H1 (cell line): ENCODE measurements around the gene ENTREP3.

Experiments
- ATF2 ChIP-seq: IDR thresholded peaks from 2 replicates; pipeline ENCODE4 v1.6.1; 2012; ENCODE audit warnings: low read length, inconsistent platforms
- BACH1 ChIP-seq: IDR thresholded peaks from 2 replicates; pipeline ENCODE4 v1.6.1; 2012; ENCODE audit warnings: low read length, improper control_type of control experiment
- CHD2 ChIP-seq: IDR thresholded peaks from 2 replicates; pipeline ENCODE4 v1.6.1; 2012; ENCODE audit warnings: low read length, improper control_type of control experiment
- CTCF ChIP-seq, 3 experiments: IDR thresholded peaks; 1 replicate in 2 of 3; 2 replicates in 1 of 3; pipeline versions ENCODE4 v1.5.1 to v1.6.1; 2011; ENCODE audit warnings: low read length in 3 of 3, mild to moderate bottlenecking in 3 of 3, inconsistent platforms in 2 of 3, low read depth in 1 of 3, moderate library complexity in 1 of 3; ENCODE audit not compliant: insufficient read depth in 1 of 3; ENCODE audit errors: control extremely low read depth in 1 of 3
- EZH2 ChIP-seq: fragments of 200-600 bp; sonication (generic); IDR thresholded peaks from 2 replicates; pipeline ENCODE4 v1.7.1; 2012; ENCODE audit warnings: low read depth, mild to moderate bottlenecking, moderate library complexity, low read length, inconsistent platforms; ENCODE audit not compliant: severe bottlenecking
- HDAC2 ChIP-seq, 2 experiments: fragments of 300-600 bp in 1 of 2; sonication (generic) in 1 of 2; IDR thresholded peaks; 2 replicates each; pipeline ENCODE4 v1.6.1; 2011 to 2012; ENCODE audit warnings: low read depth in 2 of 2, low read length in 2 of 2, mild to moderate bottlenecking in 2 of 2, moderate library complexity in 2 of 2, borderline replicate concordance in 1 of 2, inconsistent platforms in 1 of 2
- HDAC6 ChIP-seq: IDR thresholded peaks from one replicate; pipeline ENCODE4 v1.7.1; 2012; ENCODE audit warnings: low read depth, mild to moderate bottlenecking, inconsistent platforms, low read length, moderate library complexity
- KDM1A ChIP-seq: fragments of 200-600, 300-600 bp; sonication (generic); IDR thresholded peaks from 2 replicates; pipeline ENCODE4 v1.7.1; 2016; ENCODE audit warnings: mild to moderate bottlenecking, low read length, borderline replicate concordance
- POLR2A ChIP-seq, 2 experiments: IDR thresholded peaks; 1 replicate in 1 of 2; 2 replicates in 1 of 2; pipeline ENCODE4 v1.6.1; 2011; ENCODE audit warnings: low read depth in 2 of 2, low read length in 2 of 2, mild to moderate bottlenecking in 2 of 2; ENCODE audit errors: control extremely low read depth in 1 of 2
- RBBP5 ChIP-seq: IDR thresholded peaks from 2 replicates; pipeline ENCODE4 v1.7.1; 2012; ENCODE audit warnings: low read depth, mild to moderate bottlenecking, inconsistent platforms, low read length, moderate library complexity, borderline replicate concordance
- SP1 ChIP-seq: IDR thresholded peaks from 2 replicates; pipeline ENCODE4 v1.6.1; 2011; ENCODE audit warnings: low read depth, low read length
- TCF12 ChIP-seq: IDR thresholded peaks from 2 replicates; pipeline ENCODE4 v1.6.1; 2011; ENCODE audit warnings: low read depth, mild to moderate bottlenecking, low read length
- TEAD4 ChIP-seq: IDR thresholded peaks from 2 replicates; pipeline ENCODE4 v1.6.1; 2012; ENCODE audit warnings: low read depth, low read length, inconsistent platforms, mixed read lengths
- USF2 ChIP-seq: IDR thresholded peaks from 2 replicates; pipeline ENCODE4 v1.6.1; 2011; ENCODE audit warnings: low read length, improper control_type of control experiment

GRCh38 chr1:155304558-155305063 lies 49.3 kb upstream of the ENTREP3 start:
- TF ChIP-seq CTCF (IDR thresholded peaks at IDR 0.05; ENCODE audit: control extremely low read depth in 1 of 3, insufficient read depth in 1 of 3, low read depth in 1 of 3, low read length in 3 of 3) = no peak
- no peak for TF ChIP-seq EZH2
- TF ChIP-seq ATF2 = no peak
- no peak for TF ChIP-seq HDAC6
- no peak for TF ChIP-seq SP1
- TF ChIP-seq USF2 = no peak
- no peak for TF ChIP-seq TEAD4
- TF ChIP-seq TCF12 = no peak
- no peak for TF ChIP-seq BACH1
- TF ChIP-seq KDM1A = no peak
- TF ChIP-seq CHD2 = no peak
- no peak for TF ChIP-seq HDAC2 (IDR thresholded peaks at IDR 0.05; ENCODE audit: borderline replicate concordance in 1 of 2, low read depth in 2 of 2, low read length in 2 of 2)
- TF ChIP-seq RBBP5 = no peak
- TF ChIP-seq POLR2A (IDR thresholded peaks at IDR 0.05; ENCODE audit: control extremely low read depth in 1 of 2, low read depth in 2 of 2, low read length in 2 of 2) = no peak
